A673 (cell line): ENCODE measurements around the gene ABCA4. TPM values are rescaled to one million over a fixed set of nuclear protein-coding genes. Genes with fewer than 3 reads are reported as not detected.

Source experiments
- BruUV-seq: library from RNA; stranded (reverse); fragments of 400-500 nt; replicated peaks from 2 replicates; lab custom pipeline; 2021; lab: Mats Ljungman, UMichigan
- CTCF ChIA-PET: fragments of 300-600 bp; sonication (Branson Sonifier 250); formaldehyde crosslinking; loops from one replicate; lab custom pipeline; 2022; ENCODE audit warnings: antibody characterized with exemption; lab: Charles Lee
- POLR2A ChIA-PET: fragments of 300-600 bp; sonication (Branson Sonifier 250); formaldehyde crosslinking; loops from one replicate; lab custom pipeline; 2022; ENCODE audit warnings: antibody characterized with exemption; ENCODE audit not compliant: low non-redundant PET; lab: Charles Lee
- DNase-seq: peaks from one replicate; pipeline ENCODE4 v3.0.0-alpha.2; 2015; ENCODE audit warnings: low spot score
- H3K27ac ChIP-seq: fragments of 200-600 bp; sonication (generic); 2 replicates; pipeline ENCODE4 v1.5.1; 2016; ENCODE audit warnings: mixed run types, low read depth, mild to moderate bottlenecking, mixed read lengths, antibody characterized with exemption, low read length; ENCODE audit not compliant: poor library complexity, severe bottlenecking
- H3K27me3 ChIP-seq: fragments of 200-600 bp; sonication (generic); replicated peaks from 2 replicates; pipeline ENCODE4 v1.6.1; 2017; ENCODE audit warnings: mixed run types, low read depth, mild to moderate bottlenecking, mixed read lengths, antibody characterized with exemption, low read length; ENCODE audit not compliant: insufficient read depth, poor library complexity
- H3K36me3 ChIP-seq: fragments of 200-600 bp; sonication (generic); 2 replicates; pipeline ENCODE4 v1.6.1; 2016; ENCODE audit warnings: mixed run types, mild to moderate bottlenecking, mixed read lengths, antibody characterized with exemption, low read length; ENCODE audit not compliant: insufficient read depth, poor library complexity, severe bottlenecking
- H3K4me1 ChIP-seq: fragments of 200-600 bp; sonication (generic); 2 replicates; pipeline ENCODE4 v1.6.1; 2017; ENCODE audit warnings: mixed run types, mild to moderate bottlenecking, mixed read lengths, antibody characterized with exemption, low read length; ENCODE audit not compliant: insufficient read depth, poor library complexity, severe bottlenecking
- H3K4me3 ChIP-seq: fragments of 200-600 bp; sonication (generic); 2 replicates; pipeline ENCODE4 v1.5.1; 2016; ENCODE audit warnings: low read depth, mixed run types, mild to moderate bottlenecking, mixed read lengths, low read length; ENCODE audit not compliant: poor library complexity, severe bottlenecking
- H3K9me3 ChIP-seq: fragments of 200-600 bp; sonication (generic); 2 replicates; pipeline ENCODE4 v1.6.1; 2016; ENCODE audit warnings: mixed run types, low read depth, mild to moderate bottlenecking, mixed read lengths, antibody characterized with exemption, low read length; ENCODE audit not compliant: poor library complexity, severe bottlenecking
- CTCF ChIP-seq: fragments of 300-800, 200-600 bp; sonication (generic); conservative IDR thresholded peaks from 2 replicates; pipeline ENCODE4 v1.5.1; 2017; ENCODE audit warnings: low read depth, mild to moderate bottlenecking, antibody characterized with exemption, low read length, moderate library complexity, mixed read lengths
- EZH2 ChIP-seq: fragments of 200-600 bp; sonication (generic); IDR thresholded peaks from 2 replicates; pipeline ENCODE4 v1.6.1; 2017; ENCODE audit warnings: borderline replicate concordance, low read depth, mild to moderate bottlenecking, mixed read lengths, antibody characterized with exemption, low read length; ENCODE audit not compliant: poor library complexity, severe bottlenecking
- intact Hi-C: fragments of 100-400 bp; cut with micrococcal nuclease; formaldehyde crosslinking; loops from one replicate; pipeline ENCODE4 v1.10.0; 2022; ENCODE audit not compliant: unreplicated experiment
- total RNA-seq: library from RNA; stranded (reverse); gene quantifications from 2 replicates; pipeline ENCODE4 v1.2.3, GENCODE V29; 2021

Gene ABCA4
- total RNA-seq, 1 experiment from 2014 or later, result 0.09 TPM

DNA sequence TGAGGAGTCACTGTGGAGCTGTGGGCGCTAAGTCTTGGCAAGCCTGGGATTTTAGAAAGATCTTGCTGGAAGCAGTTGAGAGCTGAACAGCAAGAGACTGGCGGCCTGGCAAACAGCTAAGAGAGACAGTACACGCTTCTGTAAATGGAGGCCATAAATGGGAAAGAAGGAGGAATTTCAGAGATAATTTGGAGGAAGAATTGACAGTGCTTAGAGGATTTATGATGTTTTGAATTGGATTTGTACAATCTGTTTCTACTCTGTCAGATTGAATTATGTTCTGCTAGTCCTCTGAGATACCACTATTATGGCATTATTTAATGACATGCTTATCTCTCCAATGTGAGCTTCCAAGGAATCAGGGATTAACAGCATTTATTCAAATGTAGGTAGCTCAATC lies 50.1 kb downstream of the ABCA4 start:
- no TSS peak for BruUV-seq
- TF ChIP-seq EZH2 (no peak), CTCF (no peak)
- intact Hi-C loops, result no loop called here
- Histone ChIP-seq H3K9me3 (no peaks in the 10 kb centered on the region), H3K4me3 (no peak overlapping the region), H3K4me1 (peaks cover 27% of the 10 kb centered on the region), H3K27ac (no peak overlapping the region), H3K27me3 (no peaks in the 10 kb centered on the region), H3K36me3 (no peaks in the 10 kb centered on the region)
- ChIA-PET CTCF (interaction anchor here (1.3 kb wide), 1 partner anchor 9 kb away, joined by 3 read pairs; no protein-coding TSS in a partner anchor), POLR2A (interaction anchor here (0.6 kb wide), 1 partner anchor 239 kb away, joined by 10 read pairs; no protein-coding TSS in a partner anchor)
- peak; percentile 55 for DNase-seq

DNA sequence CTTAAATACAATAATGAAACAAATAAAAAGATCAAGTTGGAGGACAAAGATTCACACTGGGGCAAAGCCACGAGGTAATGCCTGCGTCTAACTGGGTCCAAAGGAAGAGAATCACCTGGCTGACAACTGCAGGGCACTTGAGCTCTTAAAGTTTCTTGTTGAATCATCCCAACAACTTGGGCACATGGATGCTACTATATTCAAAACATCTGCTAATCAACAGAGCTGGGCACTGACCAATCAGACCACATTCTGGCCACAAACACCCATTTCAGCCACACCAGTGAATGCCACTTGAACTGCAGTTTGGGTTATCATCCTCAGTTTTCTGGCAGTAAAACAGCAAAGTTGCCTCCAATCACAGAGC lies 51.0 kb downstream of the ABCA4 start:
- ChIA-PET CTCF (no interaction called here), POLR2A (interaction anchor here (0.6 kb wide), 1 partner anchor 920 kb away, joined by 3 read pairs; no protein-coding TSS in a partner anchor)
- BruUV-seq, result no TSS peak

GRCh38 chr1:94068999-94069918 lies 51.7 kb downstream of the ABCA4 start:
- Histone ChIP-seq H3K9me3 (no peaks in the 10 kb centered on the region), H3K36me3 (no peaks in the 10 kb centered on the region), H3K27ac (no peak overlapping the region), H3K4me3 (no peak overlapping the region), H3K27me3 (no peaks in the 10 kb centered on the region), H3K4me1 (peaks cover 27% of the 10 kb centered on the region)
- ChIA-PET CTCF (no interaction called here), POLR2A (interaction anchor here (0.5 to 0.6 kb wide), 2 partner anchors 25 to 920 kb away, joined by 3 to 10 read pairs; no protein-coding TSS in a partner anchor)
- peak; percentile 80 for DNase-seq
- intact Hi-C loops, result loop anchor here (5.0 kb wide), 1 partner anchor 393 kb away; no protein-coding TSS in a partner anchor
- no TSS peak for BruUV-seq
- TF ChIP-seq CTCF (no peak), EZH2 (no peak)

More for the DNA sequence above, 51.0 kb downstream of the ABCA4 start:
- Histone ChIP-seq H3K36me3 (no peaks in the 10 kb centered on the region), H3K4me3 (no peak overlapping the region), H3K27ac (no peak overlapping the region), H3K4me1 (peaks cover 27% of the 10 kb centered on the region), H3K9me3 (no peaks in the 10 kb centered on the region), H3K27me3 (no peaks in the 10 kb centered on the region)
- intact Hi-C loops, result loop anchor here (5.0 kb wide), 1 partner anchor 392 kb away; no protein-coding TSS in a partner anchor
- no peak for DNase-seq
- TF ChIP-seq CTCF (no peak), EZH2 (no peak)
